HG02623 (cell line): Measurements from ENCODE around the gene HOXD8.

Source experiments
- ATAC-seq: cut with Tn5 transposase; IDR thresholded peaks from one replicate; pipeline ENCODE4 v1.9.1; 2021; ENCODE audit warnings: moderate library complexity; ENCODE audit not compliant: unreplicated experiment

Gene HOXD8

DNA sequence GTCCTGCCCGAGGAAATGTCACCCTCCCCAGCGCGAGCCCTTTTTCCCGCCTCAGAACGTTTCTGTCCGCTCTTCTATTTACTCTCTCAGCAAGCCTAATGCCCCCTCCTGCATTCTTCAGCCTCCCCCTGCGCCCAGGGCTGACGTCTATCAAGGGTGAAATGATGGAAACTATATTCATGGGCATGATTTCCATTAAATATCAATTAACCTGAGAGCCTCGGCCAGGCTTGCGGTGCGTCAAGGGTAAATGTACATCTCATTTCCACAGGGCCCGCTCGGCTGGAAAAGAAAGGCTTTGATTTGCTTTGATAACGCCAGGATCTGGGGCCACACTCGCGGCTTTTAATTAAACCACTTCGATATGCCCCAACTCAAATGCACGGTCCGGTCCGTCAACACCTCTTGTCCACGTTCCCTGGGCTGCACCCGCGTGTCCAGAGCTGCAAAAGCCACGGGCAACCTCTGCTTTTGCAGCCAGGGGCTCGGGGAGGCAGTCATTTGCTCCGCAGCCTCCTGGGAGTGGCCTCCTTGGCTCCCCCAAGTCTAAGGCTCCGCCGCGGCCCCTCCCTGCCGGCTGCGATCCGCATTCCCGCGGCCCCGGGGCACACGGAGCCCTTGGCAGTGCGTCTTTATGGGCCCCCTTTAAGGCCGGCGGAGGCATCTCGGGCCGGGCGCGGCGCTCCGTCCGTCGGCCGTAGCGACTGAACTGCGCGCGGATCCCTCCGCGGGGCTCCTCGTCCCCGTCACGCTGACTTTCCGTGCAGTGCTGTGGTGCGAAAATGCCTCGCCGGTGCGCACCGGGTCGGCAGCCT, at the start of gene HOXD8:
TSS of gene HOXD8 (plus strand) at position 724 of the 815 bp plus-strand sequence. CDS start 662 bp downstream, outside the sequence.
- ATAC-seq = no peak

DNA sequence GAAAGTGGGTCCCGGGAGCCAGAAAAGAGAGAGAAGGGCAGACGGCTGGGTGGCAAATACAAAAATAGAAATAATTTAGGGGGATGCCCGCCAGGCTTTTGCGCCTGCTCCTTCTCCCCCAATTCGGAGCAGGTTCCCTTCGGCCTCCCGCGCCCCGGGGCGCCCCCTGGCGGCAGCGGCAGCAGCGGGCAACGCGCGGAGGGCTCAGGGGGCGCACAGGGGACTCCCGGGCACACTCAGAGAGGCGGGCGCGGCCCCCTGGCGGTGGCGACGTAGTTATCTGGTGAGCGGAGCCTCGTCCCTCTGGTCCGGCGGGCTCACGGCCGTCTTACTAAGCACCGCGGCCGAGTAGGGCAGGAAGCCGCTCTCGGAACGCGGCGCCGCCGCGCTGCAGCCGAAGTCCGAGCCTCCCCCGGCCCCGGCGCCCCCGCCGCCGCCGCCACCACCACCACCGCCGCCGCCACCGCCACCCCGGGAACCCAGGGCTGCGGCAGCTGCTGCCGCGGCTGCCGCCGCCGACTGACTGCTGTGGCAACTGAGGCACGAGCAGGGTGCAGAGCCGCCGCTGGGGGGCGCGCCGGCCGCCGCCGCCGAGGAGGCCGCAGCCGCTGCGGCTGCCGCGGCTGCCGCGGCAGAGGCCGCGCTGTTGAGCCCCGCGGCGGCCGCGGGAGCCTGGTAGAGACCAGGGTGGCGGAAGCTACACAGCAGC, 49.5 kb upstream of the HOXD8 start:
- ATAC-seq = no peak

DNA sequence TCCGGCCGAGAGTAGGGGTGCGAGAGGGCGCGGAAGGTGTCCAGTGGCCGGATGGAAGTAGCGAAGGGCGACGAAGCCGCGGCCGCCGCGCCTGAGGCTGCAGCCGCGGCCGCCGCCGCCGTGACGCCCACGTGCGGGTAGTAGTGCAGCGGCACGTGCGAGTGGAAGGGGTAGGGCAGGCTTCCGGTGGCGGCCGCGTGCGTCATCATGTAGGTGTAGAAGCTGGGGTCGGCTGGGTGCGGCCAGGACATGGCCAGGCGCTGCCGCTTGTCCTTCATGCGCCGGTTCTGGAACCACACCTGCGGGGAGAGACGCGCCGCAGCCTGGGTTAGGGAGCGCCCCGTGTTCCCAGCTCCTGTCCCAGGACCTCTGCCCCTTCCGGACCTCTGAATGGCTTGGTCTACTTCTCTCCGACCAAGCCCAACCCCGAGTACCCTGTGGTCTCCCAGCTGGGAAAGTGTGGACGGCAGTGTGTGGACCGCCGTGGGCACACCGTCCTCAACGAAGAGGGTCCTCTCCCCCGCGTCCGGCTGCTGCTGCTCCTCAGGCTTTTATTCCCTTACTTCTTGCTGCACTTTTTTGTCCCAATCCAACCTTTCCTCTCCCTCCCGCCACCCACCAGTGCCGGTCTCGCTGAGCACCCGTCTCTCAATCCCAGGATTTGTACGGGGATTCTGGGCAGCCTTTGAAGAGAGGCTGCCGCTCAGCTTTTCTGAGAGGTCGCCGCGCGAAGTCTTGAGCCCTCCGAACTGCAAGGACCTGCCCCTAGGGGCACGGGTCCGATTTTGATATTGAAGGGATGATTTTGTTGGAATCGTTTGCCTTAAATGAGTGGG, 48.7 kb upstream of the HOXD8 start:
- ATAC-seq = no peak

DNA sequence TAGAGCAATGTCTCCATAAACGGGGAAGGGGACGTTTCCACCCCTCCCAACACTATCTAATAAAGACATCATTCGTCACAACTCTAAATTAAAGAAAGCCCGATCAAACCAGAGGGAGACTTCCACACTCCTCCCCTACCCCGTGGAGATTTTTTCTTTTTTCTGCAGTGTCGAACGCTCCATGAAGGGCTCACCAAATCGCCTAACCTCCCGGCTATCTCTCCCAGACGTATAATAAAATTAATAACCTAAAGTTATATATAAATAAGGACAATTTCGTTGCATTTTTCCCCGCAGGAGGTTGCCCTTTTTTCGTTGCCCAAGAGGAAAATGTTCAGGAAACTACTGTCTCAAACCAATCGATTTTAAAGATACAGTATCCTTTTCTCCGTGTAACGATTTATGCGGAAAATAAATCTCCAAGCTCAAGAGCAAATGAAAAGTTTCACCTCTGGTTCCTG, 48.1 kb upstream of the HOXD8 start:
- no peak for ATAC-seq

DNA sequence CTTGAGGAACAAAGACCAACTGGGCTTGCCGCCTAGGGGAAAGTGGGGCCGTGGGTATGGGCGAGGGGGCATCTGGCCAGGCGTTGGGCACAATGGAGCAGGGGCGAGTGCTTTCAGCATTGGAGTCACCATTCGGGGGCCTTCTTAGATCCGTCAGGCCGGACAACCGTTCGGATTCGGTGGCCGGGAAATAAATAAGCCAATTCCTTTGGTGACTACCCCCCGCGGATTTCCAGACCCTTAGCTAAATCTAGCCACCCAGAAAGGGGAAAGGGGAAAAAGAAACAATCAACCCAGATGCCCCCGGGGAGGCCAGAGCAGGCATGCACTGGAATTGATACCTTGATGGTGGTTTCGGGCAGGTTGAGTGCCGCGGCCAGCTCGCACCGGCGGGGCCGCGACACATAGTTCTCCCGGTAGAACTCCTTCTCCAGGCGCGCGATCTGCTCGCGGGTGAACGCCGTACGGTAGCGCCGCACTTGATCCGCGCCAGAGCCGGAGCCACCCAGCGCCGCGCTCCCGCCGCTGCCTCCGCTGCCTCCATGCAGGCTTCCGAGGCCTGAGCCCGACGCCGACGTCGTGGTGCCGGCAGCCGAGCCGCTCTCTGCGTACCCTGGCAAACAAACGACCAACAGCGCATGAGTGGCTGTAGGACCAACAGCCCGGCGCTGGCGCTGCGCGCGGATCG, 47.5 kb upstream of the HOXD8 start:
- no peak for ATAC-seq

DNA sequence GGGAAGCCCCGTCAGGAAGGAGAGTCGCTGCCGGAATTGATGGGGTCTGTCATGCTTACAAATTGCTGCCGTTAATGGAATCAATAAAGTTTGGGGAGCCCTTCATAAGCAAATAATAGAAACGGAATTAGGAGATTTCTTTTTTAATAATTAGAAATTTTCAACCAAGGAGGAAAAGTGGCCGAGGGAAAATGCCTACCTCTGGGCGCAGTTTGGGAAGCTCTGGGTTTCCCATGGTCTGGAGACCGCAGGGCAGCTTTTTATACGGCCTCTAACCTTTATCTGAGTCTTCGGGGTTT, 47.0 kb upstream of the HOXD8 start:
- ATAC-seq = no peak

DNA sequence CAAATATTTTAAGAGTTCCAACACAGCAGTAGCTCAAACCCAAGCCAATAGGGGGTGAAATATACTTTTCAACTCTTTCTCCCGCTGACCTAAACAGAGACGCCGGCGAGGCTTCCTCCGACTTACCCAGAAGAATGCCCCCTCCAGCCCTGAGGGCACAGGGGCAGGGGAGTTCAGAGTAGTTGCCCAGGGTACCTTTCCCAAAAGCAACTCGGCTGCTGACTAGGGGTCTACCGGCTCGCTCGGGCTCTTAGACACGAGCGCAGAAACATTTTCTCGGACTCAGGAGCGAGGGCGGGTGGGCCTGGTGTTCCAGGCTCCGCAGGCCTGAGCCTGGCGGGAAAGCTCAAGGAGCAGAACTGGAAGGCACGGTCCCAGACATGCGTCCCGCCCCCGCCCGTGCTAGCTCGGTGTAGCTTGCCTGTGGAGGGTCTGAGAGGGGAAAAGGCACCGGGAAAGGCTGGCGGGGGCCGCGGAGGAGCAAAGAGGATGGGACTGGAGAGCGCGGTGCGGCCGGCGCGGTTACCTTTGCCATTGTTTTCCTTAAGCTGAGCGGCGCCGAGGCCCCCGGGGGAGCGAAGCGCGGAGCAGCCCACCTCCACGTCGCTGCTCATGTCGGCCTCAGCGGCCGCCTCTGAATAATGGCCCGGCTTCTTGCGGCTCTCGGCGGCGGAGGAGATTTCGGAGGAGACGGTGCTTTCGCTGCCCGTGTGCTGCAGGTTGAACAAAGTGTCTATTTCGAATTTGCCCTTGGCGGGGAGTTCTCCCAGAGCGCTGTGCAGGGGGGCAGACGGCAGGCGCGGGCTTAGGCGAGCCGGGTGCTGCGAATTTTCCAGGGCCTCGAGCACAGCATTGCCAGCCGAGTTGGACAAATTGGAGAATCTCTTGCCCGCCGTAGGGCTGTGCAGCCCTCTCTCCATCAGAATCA, 46.4 kb upstream of the HOXD8 start:
- ATAC-seq = no peak

DNA sequence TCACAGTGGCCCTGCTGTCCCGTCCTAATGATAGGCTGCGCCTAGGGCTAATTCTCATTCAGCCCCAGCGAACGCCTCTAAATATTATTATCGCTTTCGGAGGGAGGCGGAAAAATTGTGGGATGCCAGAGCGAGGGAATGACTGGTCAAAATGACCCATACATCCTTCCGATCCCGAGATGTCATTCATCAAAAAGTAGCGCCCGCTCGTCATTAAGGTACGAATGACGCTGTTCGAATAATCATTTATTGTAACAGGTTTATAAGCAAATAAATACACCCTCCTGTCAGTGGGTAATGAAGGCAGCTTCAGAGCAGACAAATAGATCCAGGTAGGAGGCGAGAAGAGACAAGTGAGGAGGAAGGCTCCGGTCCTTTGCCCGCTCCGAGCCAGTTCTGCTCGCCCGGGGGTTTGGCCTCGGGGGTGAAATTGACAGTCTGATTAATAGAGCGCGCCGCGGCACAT, 45.7 kb upstream of the HOXD8 start, which contains the start of gene EVX2:
TSS of gene EVX2 (minus strand) at position 167 of the 466 bp plus-strand sequence. CDS start 186 bp downstream, outside the sequence.
- no peak for ATAC-seq

DNA sequence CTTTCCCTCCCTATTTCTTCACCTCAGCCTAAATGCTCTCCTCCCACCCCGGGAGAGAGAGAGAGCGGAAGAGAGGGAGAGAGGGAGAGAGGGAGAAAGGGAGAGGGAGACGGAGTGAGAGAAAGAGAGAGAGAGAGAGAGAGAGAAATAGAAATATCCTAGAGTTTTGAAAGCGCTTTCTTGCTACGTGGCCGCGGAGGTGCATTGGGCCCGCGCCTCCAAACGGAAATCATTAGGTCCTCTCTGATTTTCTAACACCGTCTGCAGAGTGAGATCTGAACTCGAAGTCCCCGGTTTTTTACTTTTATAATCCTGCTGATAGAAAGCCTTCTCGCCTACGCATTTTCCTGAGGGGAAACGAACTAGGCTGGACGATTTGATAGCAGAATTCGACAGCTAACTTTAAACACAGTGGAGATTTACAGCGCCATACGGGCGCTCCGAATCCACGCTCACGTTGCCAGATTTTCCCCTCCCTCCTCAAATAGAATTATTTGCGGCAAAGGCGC, 44.8 kb upstream of the HOXD8 start:
- ATAC-seq = no peak

DNA sequence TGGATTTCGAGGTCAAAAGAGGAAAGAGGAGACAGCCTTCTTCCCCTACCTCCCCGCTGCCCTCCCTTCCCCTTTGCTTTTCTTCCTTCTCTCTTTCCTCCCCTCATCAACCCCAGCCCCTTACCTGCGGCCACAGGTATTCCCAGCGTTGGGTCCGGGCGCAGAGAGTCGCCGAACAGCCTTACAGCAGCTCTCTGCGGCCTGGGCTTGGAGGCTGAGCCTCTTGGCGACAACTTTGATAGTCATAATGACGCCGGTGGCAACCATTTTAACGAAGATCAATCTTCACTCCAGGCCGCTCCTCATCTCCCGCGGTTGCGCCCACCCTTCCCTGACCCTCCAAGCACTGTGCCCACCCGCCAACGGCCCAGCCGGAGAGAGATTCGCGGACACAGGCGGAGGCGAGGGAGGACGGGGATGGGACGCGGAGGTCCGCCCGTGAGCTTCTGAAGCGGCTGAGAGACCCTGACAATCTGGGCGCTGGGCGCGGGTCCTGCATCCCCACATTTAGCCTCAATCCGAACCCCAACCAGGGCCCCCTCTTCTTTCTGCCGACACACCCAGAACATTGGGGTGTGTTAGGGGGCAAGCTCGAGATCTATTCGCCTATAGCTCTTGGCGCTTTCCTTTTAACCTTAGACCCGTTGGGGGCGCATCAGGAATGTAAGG, 44.3 kb upstream of the HOXD8 start:
- no peak for ATAC-seq

DNA sequence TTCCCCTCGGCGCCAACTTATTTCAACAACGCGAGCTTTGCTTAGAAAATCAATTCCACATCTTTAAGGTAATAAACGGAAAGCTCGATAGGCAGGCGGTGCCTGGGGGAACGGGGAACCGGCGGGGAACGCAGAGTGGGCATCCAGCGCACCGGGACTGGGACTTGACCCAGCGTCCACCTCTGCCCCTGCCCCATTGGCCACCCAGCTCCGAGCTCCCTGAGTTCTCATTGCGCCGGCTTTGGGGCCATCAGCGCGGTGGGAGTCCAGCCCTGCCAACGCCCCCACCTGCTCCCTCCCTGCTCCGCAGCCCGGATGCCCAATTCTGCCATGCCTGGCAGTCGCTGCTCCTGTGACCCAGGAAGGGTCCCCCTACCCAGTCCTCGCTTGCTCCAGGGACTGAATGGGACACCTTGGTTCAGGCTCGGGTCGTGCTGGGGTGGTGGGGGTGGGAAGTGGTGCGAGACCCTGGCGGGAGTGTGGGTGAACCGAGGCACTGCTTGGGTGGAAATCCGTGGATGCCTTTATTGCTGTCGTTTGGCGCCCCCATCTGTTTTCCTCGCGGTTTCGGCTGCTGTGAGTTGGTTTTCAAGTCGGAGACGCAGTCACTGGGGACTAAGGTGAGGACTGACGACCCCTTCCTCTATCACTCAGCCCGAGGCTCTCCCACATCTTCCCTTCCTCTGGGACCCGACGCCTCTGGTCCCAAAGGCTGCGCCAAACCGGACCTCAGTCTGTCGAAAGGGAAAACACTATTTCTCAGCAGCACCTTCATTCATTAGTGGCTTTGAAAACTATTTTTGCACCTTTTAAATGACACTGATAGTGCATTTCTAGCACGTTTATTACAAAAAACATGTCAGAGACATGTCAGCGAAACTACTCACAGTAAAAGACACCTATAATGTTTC, 43.4 kb upstream of the HOXD8 start:
- ATAC-seq = no peak

DNA sequence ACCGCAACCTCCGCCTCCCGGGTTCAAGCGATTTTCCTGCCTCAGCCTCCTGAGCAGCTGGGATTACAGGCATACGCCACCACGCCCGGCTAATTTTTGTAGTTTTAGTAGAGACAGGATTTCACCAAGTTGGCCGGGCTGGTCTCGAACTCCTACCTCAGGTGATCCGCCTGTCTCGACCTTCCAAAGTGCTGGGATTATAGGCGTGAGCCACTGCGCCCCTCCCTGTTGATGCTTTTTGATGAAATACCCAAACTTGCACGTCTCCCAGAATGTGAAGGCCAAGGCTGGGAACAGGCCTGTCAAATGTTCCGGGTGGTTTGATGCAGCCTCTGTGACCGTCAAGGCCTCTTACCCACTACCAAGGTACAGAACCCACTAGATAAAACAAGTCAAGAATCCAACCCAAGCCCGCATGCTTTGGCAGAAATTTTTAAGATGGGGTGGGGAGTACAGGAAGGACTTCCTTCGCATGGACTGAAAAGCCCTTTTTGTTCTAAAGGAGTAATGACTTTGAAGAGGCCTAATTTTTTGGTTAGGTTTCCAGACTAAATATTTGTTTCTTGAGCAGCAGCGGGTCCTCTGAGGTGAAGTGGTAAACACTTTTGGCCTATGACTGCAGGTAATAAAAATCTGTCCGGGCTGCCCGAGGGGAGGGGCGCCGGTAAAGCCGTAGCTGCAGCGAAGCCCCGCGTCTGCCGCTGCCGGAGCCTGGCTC, 42.0 kb upstream of the HOXD8 start:
- ATAC-seq = no peak

DNA sequence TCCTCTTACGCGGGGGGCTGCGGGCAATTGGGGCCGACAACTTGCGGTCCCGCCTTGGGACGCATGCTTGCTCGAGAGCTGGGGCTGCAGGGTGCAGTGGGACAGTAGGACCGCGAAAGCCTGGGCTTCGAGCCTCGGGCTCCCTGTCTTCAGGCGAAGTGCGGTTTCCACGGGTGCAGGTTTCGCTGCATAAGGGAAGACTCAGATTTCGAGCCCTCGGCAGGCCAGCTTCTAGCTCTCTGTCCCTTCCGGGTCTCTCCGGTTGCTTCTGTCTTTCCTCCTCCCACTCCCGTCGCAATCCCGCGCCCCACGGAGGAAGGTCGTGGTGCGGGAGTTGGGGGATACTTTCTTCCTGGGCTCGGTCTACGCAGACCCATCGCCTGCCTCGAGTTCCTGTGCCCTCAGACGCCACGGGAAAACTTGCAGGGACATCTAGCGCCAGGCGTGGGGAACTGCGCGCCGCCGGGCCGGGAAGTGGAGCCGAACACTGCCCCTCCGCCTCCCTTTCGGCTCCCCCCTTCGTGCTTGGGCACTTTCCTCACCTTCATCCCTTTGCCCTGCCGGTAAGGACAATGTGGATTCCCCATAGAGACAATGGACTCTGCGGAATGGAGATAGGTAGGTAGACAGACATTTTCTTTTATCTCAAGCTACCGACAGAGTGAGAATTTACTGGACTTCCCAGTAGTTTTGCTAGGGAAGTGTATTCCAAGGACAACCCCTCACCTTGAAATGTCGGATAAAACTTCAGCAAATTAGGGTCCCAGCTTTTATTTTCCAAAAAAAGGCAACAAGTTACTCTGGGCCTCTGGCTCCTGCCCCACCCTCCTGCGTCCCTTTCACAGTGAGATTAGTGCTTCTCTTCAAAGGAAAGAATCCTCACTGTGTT, 41.2 kb upstream of the HOXD8 start:
- no peak for ATAC-seq

DNA sequence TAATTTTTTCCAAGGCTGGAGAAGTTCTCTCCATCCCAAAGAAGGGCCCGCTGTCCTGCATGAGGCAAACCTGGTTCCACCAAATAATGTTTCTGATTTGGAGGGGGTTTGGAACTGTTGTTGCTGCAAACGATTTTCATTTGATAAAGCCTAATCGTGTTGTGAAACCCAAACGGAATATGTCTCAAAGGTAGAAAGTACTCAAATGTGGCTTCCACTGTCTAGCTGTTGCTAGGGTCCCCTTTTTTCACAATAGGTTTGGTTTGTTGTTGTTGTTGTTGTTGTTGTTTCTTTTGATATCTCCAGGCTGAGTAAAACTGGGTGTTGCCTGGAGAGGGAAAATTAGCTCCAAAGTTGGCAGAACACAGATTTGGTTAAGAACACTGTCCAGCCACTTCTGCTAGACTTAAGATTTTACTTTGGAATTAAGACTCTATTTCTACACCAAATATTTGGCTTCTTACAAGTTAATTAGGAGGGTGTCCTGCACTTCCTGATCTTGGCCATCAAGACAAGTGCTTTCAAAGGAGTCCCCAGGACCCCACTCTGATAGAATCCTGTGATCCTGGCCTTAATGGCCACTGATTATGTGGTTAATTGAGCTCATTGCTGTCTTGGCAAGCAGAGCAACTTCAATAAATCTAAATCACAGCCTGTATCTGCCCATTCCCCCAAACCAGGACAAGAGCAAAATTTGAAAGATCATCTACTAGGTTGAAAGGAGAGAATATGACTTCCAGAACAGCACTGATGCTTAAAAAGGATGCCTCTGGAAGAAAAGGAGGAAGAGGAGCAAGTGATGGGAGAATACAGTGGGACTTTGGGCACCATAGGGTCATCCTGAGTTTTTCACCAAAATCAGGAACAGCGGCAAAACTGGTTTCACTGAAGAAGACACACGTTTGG, 40.3 kb upstream of the HOXD8 start:
- no peak for ATAC-seq

DNA sequence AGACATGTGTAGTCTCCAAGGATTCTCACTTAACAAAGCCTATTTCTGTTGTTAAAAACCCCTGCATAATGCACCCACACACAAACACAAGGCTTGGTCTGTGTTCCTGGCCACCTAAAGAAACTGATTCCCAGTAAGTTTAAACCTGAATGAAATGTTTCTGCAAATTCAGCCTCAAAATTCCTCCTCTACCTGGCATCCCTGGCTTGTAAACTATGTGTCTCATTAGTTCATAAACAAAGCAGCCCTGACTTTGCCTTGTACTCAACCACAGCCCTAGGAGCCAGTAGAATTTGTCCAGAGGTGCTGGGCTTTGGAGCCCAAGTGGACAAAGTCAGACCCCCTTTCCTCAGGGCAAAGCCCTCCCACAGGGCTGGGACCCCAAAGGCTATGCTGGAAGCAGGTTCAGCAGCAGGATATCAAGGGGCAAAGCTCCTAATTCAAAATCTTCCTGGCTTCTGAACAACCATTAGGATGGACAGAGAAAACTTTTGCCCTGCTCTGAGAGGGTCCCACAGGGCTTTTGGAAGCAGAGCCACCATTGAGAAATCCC, 39.6 kb upstream of the HOXD8 start:
- ATAC-seq = no peak
